Measurements from ENCODE around the gene COPG2.
"Not testable (repeated sequence)": the region's sequence is repeated elsewhere in the genome, so short reads cannot be mapped to it uniquely, and the experiment has no call there.

The COPG2 gene

DNA sequence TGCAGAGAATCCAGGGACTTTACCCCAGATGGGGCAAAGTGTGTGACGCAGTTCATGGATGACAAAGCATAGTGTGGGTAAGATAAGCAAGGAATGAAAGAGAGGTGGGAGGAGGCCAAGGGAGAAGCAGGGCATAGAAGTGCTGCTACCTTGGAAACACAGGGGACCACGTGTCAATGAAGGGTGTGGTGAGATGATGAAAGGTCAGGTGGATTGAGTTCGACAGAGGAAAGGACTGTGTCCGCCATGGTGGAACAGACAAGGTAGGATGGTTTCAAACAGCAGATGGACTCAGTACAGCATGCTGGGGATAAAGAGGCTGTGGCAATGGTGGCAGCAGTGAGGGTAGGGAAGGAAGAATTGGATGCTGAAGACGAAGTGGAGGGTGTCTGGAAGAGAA is 143.9 kb downstream of the COPG2 start:
- no peaks in the 10 kb centered on the region for H3K9me3 ChIP-seq (ENCODE audit: severe bottlenecking)
- no peak for DNase-seq
- H3K27me3 ChIP-seq (ENCODE audit: insufficient read depth, low read depth, severe bottlenecking) = no peaks in the 10 kb centered on the region
- no peak overlapping the region for H3K27ac ChIP-seq
- TF ChIP-seq, protein P1, sequence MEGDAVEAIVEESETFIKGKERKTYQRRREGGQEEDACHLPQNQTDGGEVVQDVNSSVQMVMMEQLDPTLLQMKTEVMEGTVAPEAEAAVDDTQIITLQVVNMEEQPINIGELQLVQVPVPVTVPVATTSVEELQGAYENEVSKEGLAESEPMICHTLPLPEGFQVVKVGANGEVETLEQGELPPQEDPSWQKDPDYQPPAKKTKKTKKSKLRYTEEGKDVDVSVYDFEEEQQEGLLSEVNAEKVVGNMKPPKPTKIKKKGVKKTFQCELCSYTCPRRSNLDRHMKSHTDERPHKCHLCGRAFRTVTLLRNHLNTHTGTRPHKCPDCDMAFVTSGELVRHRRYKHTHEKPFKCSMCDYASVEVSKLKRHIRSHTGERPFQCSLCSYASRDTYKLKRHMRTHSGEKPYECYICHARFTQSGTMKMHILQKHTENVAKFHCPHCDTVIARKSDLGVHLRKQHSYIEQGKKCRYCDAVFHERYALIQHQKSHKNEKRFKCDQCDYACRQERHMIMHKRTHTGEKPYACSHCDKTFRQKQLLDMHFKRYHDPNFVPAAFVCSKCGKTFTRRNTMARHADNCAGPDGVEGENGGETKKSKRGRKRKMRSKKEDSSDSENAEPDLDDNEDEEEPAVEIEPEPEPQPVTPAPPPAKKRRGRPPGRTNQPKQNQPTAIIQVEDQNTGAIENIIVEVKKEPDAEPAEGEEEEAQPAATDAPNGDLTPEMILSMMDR (IDR thresholded peaks at IDR 0.05; ENCODE audit: low read depth, low read length) = no peak
- H3K4me3 ChIP-seq (ENCODE audit: low read depth, low read length) = no peak overlapping the region
- H3K36me3 ChIP-seq = no peaks in the 10 kb centered on the region; the same call in 1 of the 2 replicates

DNA sequence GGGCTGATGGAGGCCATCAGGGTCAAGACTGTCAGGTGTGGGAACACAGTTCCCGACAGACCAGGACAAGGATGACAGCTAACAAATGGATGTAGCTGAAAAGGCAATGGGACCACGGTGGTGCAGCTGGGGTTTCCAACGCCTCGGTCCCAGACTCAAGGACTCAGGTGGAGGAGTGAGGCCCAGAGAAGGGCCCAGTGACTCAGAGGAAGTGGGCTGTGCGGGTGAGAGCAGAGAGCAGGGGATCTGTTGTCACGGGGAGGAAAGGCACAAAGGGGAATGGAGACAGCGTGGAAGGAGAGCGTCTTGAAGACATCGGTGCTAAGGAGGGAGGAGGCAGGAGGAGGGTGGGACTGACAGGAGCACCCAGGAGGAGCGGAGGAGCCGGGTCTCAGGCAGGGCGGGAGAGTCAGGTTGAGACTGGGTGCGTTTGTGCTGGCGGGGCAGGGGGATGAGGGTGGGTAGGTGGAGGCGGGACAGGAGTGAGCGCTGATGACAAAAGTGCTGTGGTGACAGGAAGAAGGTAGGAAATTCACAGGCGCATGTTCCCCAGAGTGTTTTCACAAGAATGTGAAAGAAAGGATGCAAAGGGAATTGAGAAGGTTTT is 144.9 kb downstream of the COPG2 start:
- not testable (repeated sequence) for H3K9me3 ChIP-seq (ENCODE audit: severe bottlenecking); H3K36me3 ChIP-seq; H3K27me3 ChIP-seq (ENCODE audit: insufficient read depth, low read depth, severe bottlenecking); H3K4me3 ChIP-seq (ENCODE audit: low read depth, low read length); H3K27ac ChIP-seq; DNase-seq

DNA sequence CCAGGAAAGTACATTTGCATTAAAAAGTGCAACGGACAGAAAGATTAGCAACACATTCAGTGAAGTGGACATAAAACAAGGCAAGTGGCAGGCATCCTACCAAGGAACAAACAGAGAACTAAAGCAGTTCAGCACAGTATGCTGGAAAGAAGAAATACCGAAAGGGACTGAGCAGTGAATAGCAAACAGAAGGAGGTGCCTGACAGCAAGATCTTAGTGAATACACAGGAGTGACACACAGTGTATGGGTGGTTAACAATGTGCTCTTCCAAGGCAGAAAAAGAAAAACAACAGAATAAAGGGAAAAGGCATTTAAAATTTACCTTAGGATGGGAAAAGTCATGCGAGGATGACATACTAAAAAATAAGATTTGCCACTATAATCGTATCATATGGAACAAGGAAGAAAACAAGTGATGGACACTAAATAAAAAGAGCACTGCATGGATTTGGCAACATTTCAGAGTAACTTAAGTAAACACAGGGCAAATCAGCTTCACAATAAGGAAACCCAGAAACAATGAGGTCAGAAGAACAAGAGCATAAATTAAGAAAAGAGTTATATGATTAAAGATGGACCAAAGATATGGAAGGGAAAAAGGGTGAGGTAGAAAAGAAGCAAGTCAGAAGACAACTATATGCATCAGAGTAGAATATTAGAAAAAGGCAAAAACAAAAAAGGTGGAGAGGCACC is 147.1 kb downstream of the COPG2 start:
- DNase-seq = no peak
- TF ChIP-seq, protein P1 (IDR thresholded peaks at IDR 0.05; ENCODE audit: low read depth, low read length) = no peak
- no peaks in the 10 kb centered on the region for H3K27me3 ChIP-seq (ENCODE audit: insufficient read depth, low read depth, severe bottlenecking)
- H3K9me3 ChIP-seq (ENCODE audit: severe bottlenecking) = no peaks in the 10 kb centered on the region
- H3K4me3 ChIP-seq (ENCODE audit: low read depth, low read length) = no peak overlapping the region
- no peak overlapping the region for H3K27ac ChIP-seq
- H3K36me3 ChIP-seq = no peaks in the 10 kb centered on the region; the same call in 1 of the 2 replicates

DNA sequence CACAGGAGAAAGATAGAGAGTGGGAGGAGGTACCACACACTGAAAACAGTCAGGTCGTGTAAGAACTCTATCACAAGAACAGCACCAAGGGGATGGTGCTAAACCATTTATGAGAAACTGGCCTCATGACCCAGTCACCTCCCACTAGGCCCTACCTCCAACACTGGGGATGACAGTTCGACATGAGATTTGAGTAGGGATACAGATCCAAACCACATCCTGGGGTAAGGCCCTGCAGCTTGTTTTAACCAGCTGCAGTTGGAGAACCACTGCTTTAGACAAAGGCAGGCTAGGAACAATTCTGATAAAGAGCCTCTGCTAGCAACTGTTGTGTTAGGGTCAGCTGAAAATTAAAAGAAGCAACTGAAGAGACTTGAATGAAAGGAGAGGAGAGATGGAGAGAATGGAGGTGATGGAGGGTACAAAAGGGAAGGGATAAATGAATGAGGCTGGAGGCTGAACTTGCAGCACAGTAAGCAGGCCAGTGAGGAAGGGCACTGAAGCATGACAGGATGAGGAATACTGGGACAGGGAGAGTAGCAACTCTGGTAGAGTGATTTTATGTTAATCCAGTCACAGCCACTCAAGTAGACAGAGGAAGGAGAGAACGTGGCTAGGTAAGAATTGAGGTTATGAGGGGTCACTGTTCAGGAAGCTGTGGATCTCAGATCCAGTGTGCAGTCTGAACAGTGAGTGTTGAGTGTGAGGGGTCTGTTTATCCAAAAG is 153.1 kb downstream of the COPG2 start:
- DNase-seq = peak; percentile 34
- TF ChIP-seq, protein P1 (IDR thresholded peaks at IDR 0.05; ENCODE audit: low read depth, low read length) = no peak

DNA sequence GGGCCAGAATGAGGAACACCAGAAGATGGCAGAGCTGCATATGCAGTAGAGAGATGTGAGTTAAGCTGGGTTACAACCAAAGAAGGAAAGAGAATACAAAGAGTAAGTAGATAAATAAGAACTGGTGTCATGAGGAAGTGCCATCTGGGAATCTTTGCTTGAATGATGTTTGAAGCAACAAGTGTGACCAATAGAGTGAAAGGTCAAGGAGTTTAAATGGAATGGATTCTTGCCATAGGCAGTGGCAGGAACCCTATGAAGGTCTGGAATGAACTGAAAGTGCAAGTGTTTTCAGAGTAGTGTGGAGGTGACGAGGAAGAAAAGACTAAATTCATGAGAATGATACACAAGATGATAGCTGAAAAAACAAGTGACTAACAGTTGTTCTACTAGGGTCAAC is 155.1 kb downstream of the COPG2 start:
- Histone ChIP-seq H3K4me3 (ENCODE audit: low read depth, low read length) (no peak overlapping the region), H3K9me3 (ENCODE audit: severe bottlenecking) (no peaks in the 10 kb centered on the region), H3K36me3 (peaks cover 6% of the 10 kb centered on the region), H3K27ac (no peak overlapping the region), H3K27me3 (ENCODE audit: insufficient read depth, low read depth, severe bottlenecking) (no peaks in the 10 kb centered on the region)
- TF ChIP-seq, protein P1 (IDR thresholded peaks at IDR 0.05; ENCODE audit: low read depth, low read length) = no peak
- DNase-seq = no peak

More for the DNA sequence above, 153.1 kb downstream of the COPG2 start:
- Histone ChIP-seq H3K4me3 (ENCODE audit: low read depth, low read length) (no peak overlapping the region), H3K9me3 (ENCODE audit: severe bottlenecking) (no peaks in the 10 kb centered on the region), H3K27ac (no peak overlapping the region), H3K27me3 (ENCODE audit: insufficient read depth, low read depth, severe bottlenecking) (no peaks in the 10 kb centered on the region), H3K36me3 (no peaks in the 10 kb centered on the region; the same call in 1 of the 2 replicates)

DNA sequence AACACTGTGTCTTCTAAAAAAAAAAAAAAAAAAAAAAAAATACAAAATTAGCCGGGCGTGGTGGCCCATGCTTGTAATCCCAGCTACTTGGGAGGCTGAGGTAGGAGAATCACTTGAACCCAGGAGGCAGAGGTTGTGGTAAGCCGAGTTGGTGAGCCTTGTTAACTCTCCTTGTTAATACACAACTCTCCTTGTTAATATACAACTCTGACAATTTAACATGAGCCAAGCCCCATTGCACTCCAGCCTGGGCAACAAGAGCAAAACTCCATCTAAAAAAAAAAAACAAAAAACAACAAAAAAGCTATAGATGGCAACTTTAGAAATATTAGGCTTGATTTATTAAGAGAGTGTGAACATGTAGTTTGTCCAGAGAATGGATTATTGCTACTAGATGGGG is 156.5 kb downstream of the COPG2 start:
- H3K9me3 ChIP-seq (ENCODE audit: severe bottlenecking); H3K4me3 ChIP-seq (ENCODE audit: low read depth, low read length); DNase-seq; H3K36me3 ChIP-seq; H3K27ac ChIP-seq; H3K27me3 ChIP-seq (ENCODE audit: insufficient read depth, low read depth, severe bottlenecking): not testable (repeated sequence)
